B cell (primary cell): ENCODE results near the gene CTLA4.

Experiments
- EZH2 ChIP-seq: IDR thresholded peaks from 2 replicates; pipeline ENCODE4 v1.6.1; 2012; ENCODE audit warnings: borderline replicate concordance, low read depth, mild to moderate bottlenecking, moderate library complexity, low read length; ENCODE audit not compliant: insufficient read depth, poor library complexity, severe bottlenecking
- TF ChIP-seq, protein P1 (sequence below): fragments of 200-600 bp; IDR thresholded peaks from one replicate; pipeline ENCODE4 v1.8.0; 2022; ENCODE audit warnings: antibody characterized with exemption, mild to moderate bottlenecking

DNA sequence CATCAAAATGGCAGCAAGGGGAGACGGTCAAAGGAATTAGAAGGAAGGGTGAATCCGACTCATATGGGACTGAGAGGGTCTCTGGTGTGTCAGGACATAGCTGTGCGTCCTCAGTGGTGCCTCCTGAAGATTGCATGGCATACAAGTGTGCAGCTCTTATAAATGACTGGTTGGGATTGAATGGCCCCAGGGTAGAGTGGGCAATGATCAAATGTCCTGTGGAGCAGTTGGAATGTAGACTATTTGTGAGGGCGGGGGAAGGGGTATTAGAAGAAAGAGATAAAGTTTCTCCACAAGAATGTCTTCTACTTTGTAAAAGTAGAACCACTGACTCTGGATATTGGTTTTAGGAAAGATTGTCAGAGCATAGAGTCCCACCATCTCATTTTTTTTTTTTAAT is 24.6 kb downstream of the CTLA4 start:
- TF ChIP-seq, protein P1, sequence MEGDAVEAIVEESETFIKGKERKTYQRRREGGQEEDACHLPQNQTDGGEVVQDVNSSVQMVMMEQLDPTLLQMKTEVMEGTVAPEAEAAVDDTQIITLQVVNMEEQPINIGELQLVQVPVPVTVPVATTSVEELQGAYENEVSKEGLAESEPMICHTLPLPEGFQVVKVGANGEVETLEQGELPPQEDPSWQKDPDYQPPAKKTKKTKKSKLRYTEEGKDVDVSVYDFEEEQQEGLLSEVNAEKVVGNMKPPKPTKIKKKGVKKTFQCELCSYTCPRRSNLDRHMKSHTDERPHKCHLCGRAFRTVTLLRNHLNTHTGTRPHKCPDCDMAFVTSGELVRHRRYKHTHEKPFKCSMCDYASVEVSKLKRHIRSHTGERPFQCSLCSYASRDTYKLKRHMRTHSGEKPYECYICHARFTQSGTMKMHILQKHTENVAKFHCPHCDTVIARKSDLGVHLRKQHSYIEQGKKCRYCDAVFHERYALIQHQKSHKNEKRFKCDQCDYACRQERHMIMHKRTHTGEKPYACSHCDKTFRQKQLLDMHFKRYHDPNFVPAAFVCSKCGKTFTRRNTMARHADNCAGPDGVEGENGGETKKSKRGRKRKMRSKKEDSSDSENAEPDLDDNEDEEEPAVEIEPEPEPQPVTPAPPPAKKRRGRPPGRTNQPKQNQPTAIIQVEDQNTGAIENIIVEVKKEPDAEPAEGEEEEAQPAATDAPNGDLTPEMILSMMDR, result no peak
- TF ChIP-seq EZH2, result no peak
